ENCODE data around the gene KLHL6.
"Not testable (repeated sequence)": the region's sequence is repeated elsewhere in the genome, so short reads cannot be mapped to it uniquely, and the experiment has no call there.

Gene KLHL6

DNA sequence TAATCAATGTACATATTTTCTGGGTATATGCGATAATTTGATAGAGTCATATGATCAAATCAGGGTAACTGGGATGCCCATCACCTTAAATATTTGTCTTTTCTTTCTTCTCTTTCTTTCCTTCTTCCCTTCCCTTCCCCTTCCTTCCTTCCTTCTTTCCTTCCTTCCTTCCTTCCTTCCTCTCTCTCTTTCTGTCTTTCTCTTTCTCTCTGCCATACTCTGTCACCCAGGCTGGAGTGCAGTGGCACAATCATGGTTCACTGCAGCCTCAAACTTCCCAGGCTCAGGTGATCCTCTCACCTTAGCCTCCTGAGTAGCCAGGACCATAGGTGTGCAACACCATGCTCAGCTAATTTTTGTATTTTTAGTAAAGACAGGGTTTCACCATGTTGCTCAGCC is 79.7 kb downstream of the KLHL6 start:
- DNase-seq; intact Hi-C loops (cut with DNase I): not testable (repeated sequence)

GRCh38 chr3:183475016-183475763 is 80.3 kb downstream of the KLHL6 start:
- intact Hi-C loops (cut with DNase I), result no loop called here
- no peak for DNase-seq

DNA sequence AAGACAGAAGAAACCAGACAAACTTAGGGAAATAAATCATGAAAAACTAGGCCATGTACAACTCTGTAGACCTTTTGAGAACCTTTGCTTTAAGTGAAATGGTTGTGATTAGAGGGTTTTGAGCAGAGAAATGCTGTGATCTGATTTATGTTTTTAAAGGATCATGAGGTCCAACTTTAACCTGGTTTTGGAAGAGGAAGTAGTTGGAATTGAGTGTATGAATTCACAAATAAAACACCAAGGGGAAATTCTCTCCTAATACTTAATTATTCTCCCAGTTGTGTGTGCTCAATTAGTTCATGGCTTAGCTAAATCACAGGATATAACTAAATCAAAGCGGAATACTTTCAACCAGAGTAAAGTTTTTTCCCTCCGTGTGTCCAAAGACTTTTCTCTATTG is 81.5 kb downstream of the KLHL6 start:
- DNase-seq, result no peak
- intact Hi-C loops (cut with DNase I), result no loop called here

GRCh38 chr3:183472155-183472554 is 83.4 kb downstream of the KLHL6 start:
- no peak for DNase-seq
- intact Hi-C loops (cut with DNase I), result no loop called here

GRCh38 chr3:183468424-183468823 is 87.1 kb downstream of the KLHL6 start:
- intact Hi-C loops (cut with DNase I), result no loop called here
- no peak for DNase-seq

DNA sequence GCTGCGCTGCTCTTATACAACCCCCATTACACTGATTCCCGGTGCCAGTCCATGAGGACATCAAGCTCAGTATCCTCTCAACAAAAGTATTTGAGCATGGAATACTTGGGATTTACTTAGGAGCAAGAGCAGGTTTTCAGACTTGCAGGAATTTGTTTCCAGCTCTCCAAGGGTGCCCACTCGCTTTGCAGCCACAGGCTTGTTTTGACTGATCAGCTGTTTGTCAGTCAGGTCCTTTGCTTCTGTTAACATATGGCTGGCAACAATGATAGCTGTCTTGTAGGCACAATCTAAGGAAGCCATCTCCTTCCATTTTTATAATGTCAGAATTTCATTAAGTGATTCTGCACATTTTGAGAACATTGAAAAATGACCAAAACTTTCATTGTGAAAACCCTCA is 88.9 kb downstream of the KLHL6 start:
- DNase-seq, result no peak
- intact Hi-C loops (cut with DNase I), result no loop called here

DNA sequence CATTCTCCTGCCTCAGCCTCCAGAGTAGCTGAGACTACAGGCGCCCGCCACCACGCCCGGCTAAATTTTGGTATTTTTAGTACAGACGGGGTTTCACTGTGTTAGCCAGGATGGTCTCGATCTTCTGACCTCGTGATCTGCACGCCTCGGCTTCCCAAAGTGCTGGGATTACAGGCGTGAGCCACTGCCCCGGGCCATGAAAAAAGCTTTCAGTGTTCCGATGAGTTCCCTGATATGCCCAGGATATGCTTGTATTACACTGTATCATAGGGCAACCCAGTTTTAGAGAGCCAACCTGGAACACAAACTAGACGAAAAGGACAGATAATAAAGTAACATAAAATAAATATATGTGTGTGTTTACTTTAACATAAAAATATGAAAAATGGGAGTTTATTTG is 89.8 kb downstream of the KLHL6 start:
- DNase-seq; intact Hi-C loops (cut with DNase I): not testable (repeated sequence)

DNA sequence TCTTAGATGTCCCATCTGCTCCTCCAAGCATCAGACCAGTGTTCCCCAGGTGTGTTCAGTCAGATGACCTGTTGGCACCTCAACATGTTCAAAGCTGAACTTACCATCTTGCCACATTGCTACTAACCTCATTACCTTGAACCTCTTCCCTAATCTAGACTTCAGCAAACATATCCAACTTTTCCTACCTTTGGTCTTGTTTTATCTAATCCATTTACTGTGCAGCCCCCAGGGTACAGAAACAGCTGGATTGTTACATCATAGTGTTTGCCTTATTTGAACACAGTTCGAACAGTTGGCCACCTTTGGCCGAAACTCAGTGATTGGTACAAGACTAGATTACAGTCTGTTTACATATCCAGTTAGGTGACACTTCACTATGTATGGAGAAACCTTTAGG is 91.0 kb downstream of the KLHL6 start:
- DNase-seq, result no peak
- intact Hi-C loops (cut with DNase I), result no loop called here

- DNase-seq, result peak in 1 of 42 donors; percentile 11
- intact Hi-C loops (cut with DNase I), result no loop called here
Measured at GRCh38 chr3:183460081-183461055, 95.1 kb downstream of the KLHL6 start.

- intact Hi-C loops (cut with DNase I), result no loop called here
Measured at GRCh38 chr3:183455089-183455488, 100.4 kb downstream of the KLHL6 start.

GRCh38 chr3:183454064-183454463 is 101.4 kb downstream of the KLHL6 start:
- no peak for DNase-seq
- intact Hi-C loops (cut with DNase I), result no loop called here

More at GRCh38 chr3:183455089-183455488, 100.4 kb downstream of the KLHL6 start:
- peak in 33 of 42 donors; percentile 11 to 79 (median 49) for DNase-seq

- intact Hi-C loops (cut with DNase I), result no loop called here
- DNase-seq, result no peak
Measured at GRCh38 chr3:183449791-183450190, 105.7 kb downstream of the KLHL6 start.

GRCh38 chr3:183449391-183449790 is 106.1 kb downstream of the KLHL6 start:
- DNase-seq, result peak in 13 of 42 donors; percentile 18 to 70 (median 33)
- intact Hi-C loops (cut with DNase I), result no loop called here

- no peak for DNase-seq
- intact Hi-C loops (cut with DNase I), result no loop called here
Measured at GRCh38 chr3:183448369-183449128, 107.0 kb downstream of the KLHL6 start.

DNA sequence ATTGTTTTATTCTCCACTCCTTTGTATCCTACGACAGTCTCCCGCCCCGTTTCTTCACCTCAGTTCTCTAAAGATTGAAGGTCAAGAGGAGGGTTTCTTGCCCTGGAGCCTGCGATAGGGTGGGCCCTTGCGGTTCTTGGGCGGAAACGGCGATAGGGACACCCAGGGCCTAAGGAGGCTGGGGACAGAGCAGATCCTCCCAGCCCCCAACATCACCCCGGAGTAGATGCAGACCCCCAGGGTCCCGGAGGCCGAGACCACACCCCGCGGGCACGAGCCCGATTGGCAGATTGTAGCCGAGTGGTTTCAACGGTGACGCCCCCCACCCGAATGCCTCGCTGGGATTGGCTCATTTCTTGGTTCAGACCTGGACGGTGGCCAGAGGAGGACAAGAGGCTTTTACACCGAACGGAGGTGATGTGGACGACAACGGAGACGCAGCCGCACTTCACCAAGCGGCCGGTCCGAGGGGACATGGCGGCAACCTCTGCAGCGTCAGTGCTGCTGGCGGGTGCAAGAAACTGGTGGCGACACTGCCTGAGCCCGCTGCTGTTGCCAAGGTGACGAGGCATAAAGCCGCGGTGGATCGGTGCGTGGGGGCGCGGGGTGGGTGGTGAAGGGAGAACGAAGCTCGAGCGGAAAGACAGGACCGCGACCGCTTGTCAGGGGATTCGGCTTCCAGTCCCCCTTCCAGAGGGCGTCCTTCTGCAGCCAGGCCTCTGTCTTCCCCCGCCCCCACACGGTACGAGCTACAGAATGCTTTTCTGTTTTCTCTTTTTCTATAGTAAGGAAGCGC is 108.1 kb downstream of the KLHL6 start:
- intact Hi-C loops (cut with DNase I), result no loop called here
- DNase-seq, result peak; percentile 79 to 96 (median 88)

DNA sequence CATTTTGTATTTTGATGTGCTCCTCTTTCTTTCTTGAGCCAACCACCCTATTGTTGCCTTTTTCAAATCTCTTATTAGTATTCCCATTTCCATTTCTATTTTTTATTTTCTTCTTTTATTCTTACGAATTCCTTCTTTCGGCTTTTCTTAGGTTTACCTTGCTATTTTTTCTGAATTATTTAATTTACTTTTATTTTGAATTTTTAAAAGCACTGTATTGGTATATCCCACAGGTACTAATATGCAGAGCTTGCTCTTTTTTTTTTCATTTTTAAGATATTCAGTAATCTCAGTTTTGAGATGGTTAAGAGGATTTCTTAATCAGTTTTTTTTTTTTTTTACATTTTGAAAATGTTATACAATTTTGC is 108.7 kb downstream of the KLHL6 start:
- no peak for DNase-seq
- intact Hi-C loops (cut with DNase I), result no loop called here

DNA sequence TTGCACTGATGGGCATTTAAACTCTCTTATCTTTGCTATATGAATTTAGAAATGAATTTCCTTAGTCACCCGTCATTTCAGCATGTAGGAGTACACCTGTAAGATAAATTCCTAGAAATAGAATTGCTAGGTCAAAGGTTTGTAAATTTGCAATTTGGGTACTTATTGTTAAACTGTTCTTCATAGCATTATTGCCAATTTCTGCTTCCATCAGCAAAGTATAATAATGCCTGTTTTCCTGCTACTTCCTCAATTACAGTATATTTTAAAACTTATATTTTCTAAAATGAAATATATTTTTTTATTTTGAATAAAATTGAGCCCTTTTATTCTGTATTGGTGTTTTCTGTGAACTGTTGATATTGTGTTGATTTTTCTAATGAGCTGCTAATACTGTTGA is 110.8 kb downstream of the KLHL6 start:
- DNase-seq, result no peak
- intact Hi-C loops (cut with DNase I), result no loop called here
